Neural cell (in vitro differentiated cells): Measurements from ENCODE around the gene PHACTR3.

Experiments
- CTCF ChIP-seq: fragments of 450-650 bp; IDR thresholded peaks from 2 replicates; pipeline ENCODE4 v1.5.1; 2014; ENCODE audit warnings: antibody characterized with exemption, mild to moderate bottlenecking, moderate library complexity; ENCODE audit not compliant: poor library complexity, severe bottlenecking
- EP300 ChIP-seq: fragments of 450-650 bp; conservative IDR thresholded peaks from 2 replicates; pipeline ENCODE4 v1.6.1; 2014; ENCODE audit warnings: antibody characterized with exemption, mild to moderate bottlenecking, moderate library complexity; ENCODE audit not compliant: poor library complexity, severe bottlenecking
- POLR2AphosphoS5 ChIP-seq: IDR thresholded peaks from 2 replicates; pipeline ENCODE4 v1.6.1; 2012
- REST ChIP-seq: IDR thresholded peaks from 2 replicates; pipeline ENCODE4 v1.6.1; 2012; ENCODE audit warnings: borderline replicate concordance
- SMC3 ChIP-seq: fragments of 450-650 bp; conservative IDR thresholded peaks from 2 replicates; pipeline ENCODE4 v1.6.1; 2014; ENCODE audit warnings: antibody characterized with exemption, mild to moderate bottlenecking, moderate library complexity; ENCODE audit not compliant: poor library complexity

DNA sequence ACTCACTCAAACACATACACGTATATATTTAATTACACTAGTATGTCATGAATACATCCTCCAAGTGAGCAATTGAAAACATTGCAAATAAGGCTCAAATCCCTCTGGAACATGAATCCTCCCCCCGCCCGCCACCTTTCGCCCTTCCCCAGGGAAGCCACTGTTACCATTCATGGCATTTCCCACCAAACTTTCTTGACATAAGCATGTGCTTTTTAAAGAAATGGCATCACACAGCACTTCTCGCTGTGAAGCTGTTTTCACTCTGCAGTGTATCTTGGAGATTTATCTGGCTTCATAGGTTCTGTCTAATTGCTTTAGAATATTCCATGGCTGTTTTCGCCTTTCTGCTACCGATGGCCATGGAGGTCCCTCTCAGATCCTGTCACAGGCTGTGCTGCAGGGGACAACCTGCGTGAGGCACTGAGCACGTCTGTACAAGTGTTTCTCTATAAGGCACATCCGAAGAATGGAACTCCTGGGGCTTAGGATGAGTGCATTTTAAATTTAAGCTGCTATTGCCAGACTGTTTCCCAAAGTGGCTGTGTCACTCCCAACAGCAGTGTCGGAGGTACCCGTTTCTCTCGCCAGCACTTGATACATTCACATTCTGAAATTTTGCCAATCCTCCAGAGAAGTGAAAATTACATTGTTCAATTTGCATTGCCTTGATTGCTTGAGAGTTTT, 22.2 kb upstream of the PHACTR3 start:
- TF ChIP-seq CTCF (no peak), EP300 (no peak), SMC3 (no peak), POLR2AphosphoS5 (no peak), REST (no peak)
